Ectodermal cell (in vitro differentiated cells): Measurements from ENCODE around the gene C14orf93.
"Not testable (repeated sequence)": the region's sequence is repeated elsewhere in the genome, so short reads cannot be mapped to it uniquely, and the experiment has no call there.

Source experiments
- H3K27ac ChIP-seq: 2 replicates; pipeline ENCODE4 v1.7.0; 2013; ENCODE audit warnings: mild to moderate bottlenecking, low read depth, low read length; ENCODE audit not compliant: insufficient read depth, poor library complexity, severe bottlenecking
- H3K27me3 ChIP-seq: 2 replicates; pipeline ENCODE4 v1.7.0; 2013; ENCODE audit warnings: mild to moderate bottlenecking, low read length; ENCODE audit not compliant: insufficient read depth, control insufficient read depth, poor library complexity, severe bottlenecking
- H3K36me3 ChIP-seq: one replicate; pipeline ENCODE4 v1.7.0; 2013; ENCODE audit warnings: low read length; ENCODE audit not compliant: control insufficient read depth, insufficient read depth
- H3K4me1 ChIP-seq: one replicate; pipeline ENCODE4 v1.7.0; 2013; ENCODE audit warnings: low read length; ENCODE audit not compliant: control insufficient read depth, insufficient read depth
- H3K4me3 ChIP-seq: 2 replicates; pipeline ENCODE4 v1.7.0; 2013; ENCODE audit warnings: low read depth, low read length, control low read depth; ENCODE audit not compliant: insufficient read depth
- H3K9me3 ChIP-seq: 2 replicates; pipeline ENCODE4 v1.7.0; 2013; ENCODE audit warnings: mild to moderate bottlenecking, low read length, moderate library complexity; ENCODE audit not compliant: control insufficient read depth
- WGBS, 2 experiments: methylation state at CpG; one replicate each; pipeline ENCODE4 v1.1.7; 2013; ENCODE audit warnings: missing lambda C conversion rate in 2 of 2; 5-methylcytosine and 5-hydroxymethylcytosine counted together

Gene C14orf93

DNA sequence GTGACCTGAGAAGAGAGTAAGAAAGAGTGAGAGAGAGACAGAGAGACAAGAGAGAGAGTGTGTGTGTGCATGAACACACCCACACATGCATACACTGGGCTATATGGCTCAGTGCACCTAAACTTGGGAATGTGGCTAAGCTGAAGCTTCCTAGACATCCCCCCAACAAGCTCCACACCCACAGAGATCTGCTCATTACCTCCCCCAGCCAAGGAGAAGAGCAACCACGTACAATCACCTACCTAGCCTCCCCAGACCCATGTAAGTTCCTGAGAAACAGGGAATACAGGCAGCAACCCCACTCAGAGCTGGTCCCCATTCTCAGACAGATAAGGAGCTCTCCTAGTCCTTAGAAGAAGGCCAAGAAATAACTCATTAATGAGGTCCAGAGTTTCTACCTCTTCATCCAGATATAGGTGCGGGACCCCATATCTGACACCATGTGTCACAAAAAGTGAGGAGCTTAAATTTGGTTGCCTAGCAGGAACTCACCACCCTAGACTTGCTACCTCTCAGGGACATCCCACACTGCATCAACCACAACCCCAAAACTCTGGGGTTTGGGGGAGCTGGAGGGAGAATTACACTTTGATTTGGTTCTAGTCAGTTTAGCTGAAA is 37.5 kb downstream of the C14orf93 start:
- WGBS, 2 experiments = 97% methylated on average over 2 of the region's 2 CpGs
- no peak overlapping the region for H3K4me3 ChIP-seq
- no peaks in the 10 kb centered on the region for H3K27me3 ChIP-seq
- peaks cover 27% of the 10 kb centered on the region for H3K4me1 ChIP-seq
- peaks cover 50% of the 10 kb centered on the region for H3K36me3 ChIP-seq
- no peak overlapping the region for H3K27ac ChIP-seq
- H3K9me3 ChIP-seq = no peaks in the 10 kb centered on the region

DNA sequence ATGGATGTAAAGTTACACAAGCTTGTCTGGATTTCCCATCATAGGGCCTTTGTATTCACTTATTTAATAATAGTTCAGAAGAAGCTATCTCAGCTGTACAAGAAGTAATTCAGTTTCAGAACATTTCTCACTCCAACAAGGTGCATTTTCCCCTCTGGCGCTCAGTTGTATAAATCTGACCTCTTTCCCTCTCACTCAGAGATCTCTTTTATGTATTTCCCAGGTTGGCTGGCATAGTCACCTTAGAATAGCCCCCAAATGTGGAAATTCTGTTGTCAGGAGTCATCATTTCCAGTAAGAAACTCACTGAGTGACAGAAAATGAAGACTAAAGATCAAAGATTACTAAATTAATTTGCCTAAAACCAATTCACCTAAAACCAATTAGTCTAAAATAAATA is 38.8 kb downstream of the C14orf93 start:
- Histone ChIP-seq H3K4me1 (peaks cover 15% of the 10 kb centered on the region), H3K27me3 (no peaks in the 10 kb centered on the region), H3K9me3 (no peaks in the 10 kb centered on the region), H3K36me3 (peaks cover 46% of the 10 kb centered on the region), H3K27ac (no peak overlapping the region), H3K4me3 (no peak overlapping the region)
- WGBS, 2 experiments = 97 to 98% methylated on average over 1 of the region's 1 CpG

DNA sequence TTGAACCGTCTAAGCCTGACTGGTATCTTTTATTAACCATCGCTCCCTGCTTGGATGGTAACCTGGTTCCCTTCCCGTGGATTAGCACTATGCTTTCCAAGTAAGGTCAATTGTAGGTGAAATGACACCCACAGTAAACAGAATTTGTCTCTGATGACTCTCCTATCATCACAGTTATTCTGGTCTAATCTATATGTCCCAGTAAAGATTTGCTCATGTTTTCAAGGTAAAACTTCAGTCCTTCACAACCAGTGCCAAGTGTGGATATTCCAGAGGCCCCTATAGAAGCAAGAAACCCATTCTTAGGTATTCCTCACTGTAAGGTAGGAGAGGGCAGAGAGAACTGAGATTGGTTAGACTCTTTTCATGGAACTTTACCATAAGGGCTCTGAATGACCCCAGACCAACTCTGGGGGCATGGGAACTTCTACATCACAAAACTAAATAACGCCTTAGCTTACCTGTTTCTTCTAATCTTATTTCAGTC is 43.1 kb downstream of the C14orf93 start:
- no peak overlapping the region for H3K4me3 ChIP-seq
- no peaks in the 10 kb centered on the region for H3K27me3 ChIP-seq
- WGBS, 2 experiments = 83 to 91% methylated on average over 4 of the region's 4 CpGs
- H3K9me3 ChIP-seq = no peaks in the 10 kb centered on the region
- H3K4me1 ChIP-seq = no peaks in the 10 kb centered on the region
- H3K36me3 ChIP-seq = peaks cover 12% of the 10 kb centered on the region
- no peak overlapping the region for H3K27ac ChIP-seq

DNA sequence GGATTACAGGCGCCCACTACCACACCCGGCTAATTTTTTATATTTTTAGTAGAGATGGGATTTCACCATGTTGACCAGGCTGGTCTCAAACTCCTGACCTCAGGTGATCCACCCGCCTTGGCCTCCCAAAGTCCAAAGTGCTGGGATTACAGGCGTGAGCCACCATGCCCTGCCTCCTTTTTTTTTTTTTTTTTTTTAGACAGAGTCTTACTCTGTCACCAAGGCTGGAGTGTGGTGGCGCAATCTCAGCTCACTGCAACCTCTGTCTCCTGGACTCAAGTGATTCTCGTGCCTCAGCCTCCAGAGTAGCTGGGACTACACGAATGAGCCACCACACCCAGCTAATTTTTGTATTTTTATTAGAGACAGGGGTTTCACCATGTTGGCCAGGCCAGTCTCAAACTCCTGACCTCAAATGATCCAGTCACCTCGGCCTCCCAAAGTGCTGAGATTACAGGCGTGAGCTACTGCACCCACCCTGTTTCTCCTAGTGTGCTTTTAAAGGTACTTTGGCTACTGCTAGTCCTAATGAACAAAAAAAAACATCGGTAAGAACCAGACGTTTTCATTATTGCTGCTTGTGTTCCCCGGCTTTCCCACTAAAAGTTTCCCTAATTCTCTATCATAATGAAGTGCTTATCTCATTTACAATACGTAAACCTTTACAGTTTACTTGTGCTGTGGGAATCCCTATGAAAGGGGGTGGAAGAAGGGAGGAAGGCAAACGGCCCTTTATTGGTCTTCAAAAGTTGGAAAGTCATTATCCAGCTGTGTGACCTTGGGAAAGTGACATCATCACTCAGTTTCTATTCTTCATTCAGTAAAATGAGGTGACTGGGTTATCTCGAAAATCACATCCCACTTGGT is 43.8 kb downstream of the C14orf93 start:
- H3K4me1 ChIP-seq, H3K27me3 ChIP-seq, H3K4me3 ChIP-seq, H3K36me3 ChIP-seq, H3K27ac ChIP-seq, H3K9me3 ChIP-seq: not testable (repeated sequence)
- 87 to 88% methylated on average over 15 of the region's 15 CpGs for WGBS, 2 experiments

DNA sequence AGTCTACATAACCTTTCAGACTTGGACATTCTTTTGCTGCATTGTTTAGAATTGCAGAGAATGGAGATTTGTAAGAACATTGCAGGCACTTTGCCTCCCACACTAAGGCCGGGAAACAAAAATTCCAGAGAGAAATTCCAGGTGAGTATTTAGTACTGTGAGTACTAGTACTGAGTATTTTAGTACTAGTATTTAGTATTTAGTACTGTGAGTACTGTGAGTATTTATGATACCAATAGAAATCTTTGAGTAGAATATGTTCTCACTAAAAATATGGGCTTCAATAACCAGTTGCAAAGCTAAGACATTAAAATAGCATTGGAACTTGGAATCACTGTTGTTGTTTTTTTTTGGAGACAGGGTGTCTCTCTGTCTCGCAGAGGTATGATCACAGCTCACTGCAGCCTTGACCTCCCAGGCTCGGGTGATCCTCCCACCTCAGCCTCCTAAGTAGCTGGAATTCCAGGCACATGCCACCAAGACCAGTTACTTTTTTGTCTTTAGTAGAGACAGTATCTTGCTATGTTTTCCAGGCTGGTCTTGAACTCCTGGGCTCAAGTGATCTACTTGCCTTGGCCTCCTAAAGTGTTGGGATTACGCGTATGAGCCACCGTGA is 47.8 kb downstream of the C14orf93 start:
- Histone ChIP-seq H3K4me3 (no peak overlapping the region), H3K27ac (no peak overlapping the region), H3K36me3 (no peaks in the 10 kb centered on the region), H3K9me3 (no peaks in the 10 kb centered on the region), H3K4me1 (no peaks in the 10 kb centered on the region), H3K27me3 (no peaks in the 10 kb centered on the region)
- 93 to 97% methylated on average over 3 to 6 of the region's 6 CpGs for WGBS, 2 experiments

DNA sequence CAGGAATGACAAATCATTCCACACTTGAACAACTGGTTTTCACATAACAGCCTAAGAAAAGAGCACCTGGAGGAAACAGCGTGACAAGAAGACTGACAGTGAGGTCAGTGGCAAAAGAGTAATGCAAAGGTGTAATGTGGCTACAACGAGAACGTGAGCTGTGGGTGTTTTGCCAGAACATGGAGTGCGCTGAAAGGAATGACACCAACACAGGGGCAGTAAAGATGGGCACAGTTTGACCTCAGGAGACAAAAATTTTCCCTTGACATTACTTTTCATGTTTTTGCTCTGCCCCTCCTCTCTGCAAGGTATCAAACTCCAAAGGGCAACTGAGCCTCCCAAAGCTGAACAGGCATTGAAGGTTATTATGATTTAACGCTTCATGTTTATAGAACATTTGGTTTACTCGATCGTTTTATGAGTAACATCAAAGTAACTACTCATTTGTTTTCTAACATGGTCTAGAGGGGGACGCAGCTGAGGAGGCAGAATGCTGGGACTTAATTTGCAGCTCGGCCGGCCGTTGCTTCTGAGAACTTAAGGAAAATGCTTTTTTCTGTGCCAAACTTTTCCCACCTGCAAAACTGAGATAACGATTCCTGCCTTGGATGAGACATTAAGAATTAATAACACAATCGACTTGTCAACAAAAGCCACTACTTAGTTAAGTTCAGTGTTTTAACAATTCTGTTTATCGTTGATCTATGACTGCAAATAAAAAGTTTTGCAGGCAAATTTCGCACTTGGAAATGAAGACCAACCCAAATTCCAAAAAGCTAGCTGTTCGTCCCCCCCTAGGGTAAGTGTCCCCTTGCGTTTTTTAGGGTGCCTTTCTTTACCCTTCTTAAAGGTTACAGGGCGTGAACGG is 54.0 kb downstream of the C14orf93 start:
- peaks cover 12% of the 10 kb centered on the region for H3K36me3 ChIP-seq
- H3K27ac ChIP-seq = peak overlapping the region; percentile 93
- WGBS, 2 experiments = 35 to 36% methylated on average over 19 of the region's 19 CpGs
- peaks cover 5% of the 10 kb centered on the region for H3K4me1 ChIP-seq
- H3K4me3 ChIP-seq = peak overlapping the region; percentile 70
- no peaks in the 10 kb centered on the region for H3K9me3 ChIP-seq
- H3K27me3 ChIP-seq = no peaks in the 10 kb centered on the region

DNA sequence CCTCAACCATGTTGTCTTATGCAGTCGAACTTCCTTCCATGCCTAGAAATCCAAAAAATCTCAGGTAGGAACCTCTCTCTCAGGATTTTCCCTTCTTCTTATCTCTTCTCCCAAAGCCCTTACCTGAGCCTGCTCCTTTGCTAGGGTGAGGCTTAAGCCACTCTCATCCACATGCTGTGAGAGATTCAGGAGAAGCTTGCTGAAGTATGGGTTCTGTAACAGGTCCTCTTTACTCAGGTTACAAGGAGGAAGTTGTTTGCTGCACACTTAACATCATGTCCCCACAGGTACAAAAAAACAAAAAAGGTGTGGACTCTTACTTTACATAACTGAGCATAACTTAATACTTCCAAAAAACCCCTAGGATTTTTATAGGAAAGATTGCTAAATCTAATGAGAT is 57.5 kb downstream of the C14orf93 start:
- H3K36me3 ChIP-seq = peaks cover 27% of the 10 kb centered on the region
- no peak overlapping the region for H3K4me3 ChIP-seq
- H3K27ac ChIP-seq = no peak overlapping the region
- H3K27me3 ChIP-seq = no peaks in the 10 kb centered on the region
- peaks cover 5% of the 10 kb centered on the region for H3K4me1 ChIP-seq
- 85 to 97% methylated on average over 1 of the region's 1 CpG for WGBS, 2 experiments
- no peaks in the 10 kb centered on the region for H3K9me3 ChIP-seq

DNA sequence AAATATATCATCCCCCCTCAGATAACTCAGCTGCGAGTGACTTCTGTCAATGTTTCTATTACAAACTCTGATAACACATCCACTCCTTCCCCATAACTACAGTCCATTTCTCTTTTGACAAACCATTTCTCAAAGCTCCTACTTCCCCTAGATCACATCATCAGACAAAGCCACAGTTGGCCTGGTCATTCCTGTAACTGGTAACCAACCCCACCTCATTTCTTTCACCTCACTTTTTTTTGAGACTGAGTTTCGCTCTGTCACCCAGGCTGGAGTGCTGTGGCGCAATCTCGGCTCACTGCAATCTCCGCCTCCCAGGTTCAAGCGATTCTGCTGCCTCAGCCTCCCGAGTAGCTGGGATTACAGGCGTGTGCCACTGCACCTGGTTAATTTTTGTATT is 58.1 kb downstream of the C14orf93 start:
- not testable (repeated sequence) for H3K4me3 ChIP-seq, H3K27me3 ChIP-seq, H3K9me3 ChIP-seq, H3K4me1 ChIP-seq, H3K27ac ChIP-seq
- 94% methylated on average over 8 of the region's 8 CpGs for WGBS, 2 experiments
- peaks cover 33% of the 10 kb centered on the region for H3K36me3 ChIP-seq

DNA sequence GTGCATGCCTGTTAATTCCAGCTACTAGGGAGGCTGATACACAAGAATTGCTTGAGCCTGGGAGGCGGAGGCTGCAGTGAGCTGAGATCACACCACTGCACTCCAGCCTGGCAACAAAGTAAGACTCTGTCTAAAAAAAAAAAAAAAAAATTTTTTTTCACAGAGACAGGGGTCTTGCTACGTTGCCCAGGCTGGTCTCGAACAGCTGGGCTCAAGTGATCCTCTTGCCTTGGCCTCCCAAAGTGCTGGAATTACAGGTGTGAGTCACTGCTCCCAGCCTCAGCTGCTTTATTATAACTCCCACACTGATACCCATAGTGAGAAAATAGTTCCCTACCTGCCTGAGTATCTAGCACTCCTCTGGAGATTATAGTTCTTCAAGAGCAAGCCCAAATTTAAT is 64.3 kb downstream of the C14orf93 start:
- Histone ChIP-seq H3K36me3 (peaks cover 26% of the 10 kb centered on the region), H3K27ac (no peak overlapping the region), H3K27me3 (no peaks in the 10 kb centered on the region), H3K9me3 (no peaks in the 10 kb centered on the region), H3K4me1 (no peaks in the 10 kb centered on the region), H3K4me3 (no peak overlapping the region)
- 95 to 98% methylated on average over 3 of the region's 3 CpGs for WGBS, 2 experiments
